Measurements from ENCODE around the gene RSAD2. TPM values are rescaled to one million over a fixed set of nuclear protein-coding genes. Genes with fewer than 3 reads are reported as not detected.

Gene RSAD2
- total and polyA plus RNA-seq, 9 of the 15 experiments (the other 6 are each of a cell fraction or from before 2014, with no cell fraction given) = 0.15 to 1.4 (median 0.28) TPM

DNA sequence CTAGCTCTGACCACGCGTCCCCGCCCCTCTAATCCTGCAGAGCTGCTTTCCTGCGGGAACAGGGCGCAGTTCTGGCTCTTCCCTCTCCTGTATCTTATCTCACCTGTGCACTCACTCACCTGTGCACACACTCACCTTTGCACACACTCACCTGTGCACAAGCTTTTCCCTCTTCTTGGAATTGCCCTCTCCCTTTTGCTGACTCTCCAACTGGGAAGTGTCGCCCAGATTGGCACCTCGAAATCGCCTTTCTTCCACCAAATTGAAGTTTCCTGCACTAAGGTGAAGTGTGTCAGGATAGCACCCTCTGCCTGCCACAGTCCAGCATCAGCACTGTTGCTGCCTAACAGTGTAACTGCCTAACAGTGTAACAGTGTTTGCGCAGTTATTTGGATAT is 11.3 kb upstream of the RSAD2 start (continued):
- TF ChIP-seq, protein P1, sequence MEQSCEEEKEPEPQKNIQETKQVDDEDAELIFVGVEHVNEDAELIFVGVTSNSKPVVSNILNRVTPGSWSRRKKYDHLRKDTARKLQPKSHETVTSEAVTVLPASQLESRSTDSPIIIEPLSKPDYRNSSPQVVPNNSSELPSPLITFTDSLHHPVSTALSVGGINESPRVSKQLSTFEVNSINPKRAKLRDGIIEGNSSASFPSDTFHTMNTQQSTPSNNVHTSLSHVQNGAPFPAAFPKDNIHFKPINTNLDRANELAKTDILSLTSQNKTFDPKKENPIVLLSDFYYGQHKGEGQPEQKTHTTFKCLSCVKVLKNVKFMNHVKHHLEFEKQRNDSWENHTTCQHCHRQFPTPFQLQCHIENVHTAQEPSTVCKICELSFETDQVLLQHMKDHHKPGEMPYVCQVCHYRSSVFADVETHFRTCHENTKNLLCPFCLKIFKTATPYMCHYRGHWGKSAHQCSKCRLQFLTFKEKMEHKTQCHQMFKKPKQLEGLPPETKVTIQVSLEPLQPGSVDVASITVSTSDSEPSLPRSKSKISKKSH (CRISPR knock-in tag; IDR thresholded peaks at IDR 0.05) = no peak
- TF ChIP-seq POLR2H (tag; IDR thresholded peaks at IDR 0.05; ENCODE audit: low read depth) (no peak), ZBTB1 (CRISPR knock-in tag; IDR thresholded peaks at IDR 0.05; ENCODE audit: borderline replicate concordance, low read depth) (no peak), DPF2 (IDR thresholded peaks at IDR 0.05) (peak; percentile 52; the same call in 1 of the 2 replicates), DIDO1 (tag; IDR thresholded peaks at IDR 0.05; ENCODE audit: low read depth) (no peak), ARHGAP35 (IDR thresholded peaks at IDR 0.05; ENCODE audit: partially characterized antibody) (no peak), ZHX1 (conservative IDR thresholded peaks at IDR 0.05; ENCODE audit: low read length) (no peak), PATZ1 (CRISPR knock-in tag; IDR thresholded peaks at IDR 0.05; ENCODE audit: borderline replicate concordance) (no peak), RNF2 (IDR thresholded peaks at IDR 0.05) (0 out of 2 replicates have a peak, but pooled peaks have one; percentile 10), TRIM24 (IDR thresholded peaks at IDR 0.05) (peak in 1 of 2 experiments; percentile 33; a peak in 1 of 4 replicates), BRCA1 (IDR thresholded peaks at IDR 0.05) (no peak), BRCA1 (CRISPR knock-in tag; IDR thresholded peaks at IDR 0.05) (no peak), MED1 (CRISPR knock-in tag; IDR thresholded peaks at IDR 0.05; ENCODE audit: borderline replicate concordance) (no peak), NBN (IDR thresholded peaks at IDR 0.05; ENCODE audit: low read depth) (peak; percentile 32; the same call in 1 of the 2 replicates), TFE3 (CRISPR knock-in tag; IDR thresholded peaks at IDR 0.05) (no peak)
